ENCODE data around the gene SRR. TPM values are rescaled to one million over a fixed set of nuclear protein-coding genes. Genes with fewer than 3 reads are reported as not detected.

SRR gene
- total RNA-seq, 1 experiment from 2014 or later = 52.3 TPM

DNA sequence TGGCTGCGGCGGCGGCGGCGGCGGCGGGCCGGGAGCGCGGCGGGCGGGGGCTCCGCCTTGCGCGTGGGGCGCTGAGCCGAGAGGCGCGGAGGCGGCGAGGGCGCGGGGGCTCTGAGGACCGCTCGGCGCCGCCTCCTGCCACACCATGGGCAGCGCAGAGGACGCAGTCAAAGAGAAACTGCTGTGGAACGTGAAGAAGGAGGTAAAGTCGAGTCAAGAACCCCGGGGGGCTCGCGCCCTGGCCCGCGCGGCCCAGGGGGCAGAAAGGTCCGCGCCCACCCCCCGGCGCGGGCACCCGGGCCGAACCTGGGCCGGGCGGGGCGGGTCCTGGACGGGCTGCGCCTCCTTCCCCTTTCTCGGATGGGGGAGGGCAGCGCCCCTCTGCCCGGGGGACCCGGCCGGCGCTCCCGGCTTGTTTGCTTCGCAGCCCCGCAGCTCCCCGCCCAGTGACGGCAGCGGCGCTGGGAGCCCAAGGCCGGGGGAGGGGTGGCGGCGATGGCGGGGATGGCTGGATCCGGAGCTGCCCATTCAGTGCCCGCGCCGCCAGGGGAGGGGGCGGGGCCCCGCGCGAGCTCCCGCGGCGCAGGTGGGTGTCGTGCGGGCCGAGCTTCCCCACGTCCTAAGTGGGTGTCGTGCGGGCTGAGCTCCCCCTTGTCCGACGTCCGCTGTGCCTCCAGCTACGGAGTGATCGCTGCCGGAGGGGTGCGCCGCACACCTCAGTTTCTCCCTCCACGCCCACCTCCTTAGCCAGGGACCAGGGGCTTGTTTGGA is 34.0 kb downstream of the SRR start:
- CTCF ChIA-PET = interaction anchor here (0.6 to 3.1 kb wide), 4 partner anchors 8 to 388 kb away, joined by 3 to 33 read pairs (median 4); no protein-coding TSS in a partner anchor
- H2AFZ ChIP-seq = peak overlapping the region; percentile 91

DNA sequence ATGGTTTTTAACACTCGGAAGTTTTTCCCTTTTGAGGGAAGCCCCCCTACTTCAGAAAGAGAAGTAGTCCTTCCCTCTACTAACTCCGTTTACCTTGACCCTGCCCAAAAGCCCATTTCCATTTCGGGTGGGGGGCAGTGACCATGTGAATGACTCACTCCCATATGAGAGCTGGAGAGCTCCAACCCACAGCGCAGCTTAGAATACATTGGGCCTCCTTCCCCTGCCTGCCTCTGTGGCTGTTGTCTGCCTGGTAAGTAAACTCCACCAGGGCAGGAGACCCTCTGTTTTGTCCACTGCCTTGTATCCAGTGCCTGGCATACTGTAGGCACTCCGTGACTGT is 34.5 kb downstream of the SRR start:
- no peaks in the 10 kb centered on the region for H3K27me3 ChIP-seq (ENCODE audit: insufficient read depth, low read depth)
- peak overlapping the region; percentile 100 for H3K4me2 ChIP-seq
- no peaks in the 10 kb centered on the region for H4K20me1 ChIP-seq (ENCODE audit: insufficient read depth)
- CTCF ChIA-PET = interaction anchor here (0.6 to 3.1 kb wide), 4 partner anchors 8 to 387 kb away, joined by 3 to 33 read pairs (median 4); no protein-coding TSS in a partner anchor
- no peaks in the 10 kb centered on the region for H3K9me2 ChIP-seq (ENCODE audit: insufficient read depth)
- peaks cover 19% of the 10 kb centered on the region; the same call in 1 of the 2 replicates for H3F3A ChIP-seq (ENCODE audit: insufficient read depth, low read depth)
- H3K79me2 ChIP-seq (ENCODE audit: low read depth) = peaks cover 46% of the 10 kb centered on the region
- no peaks in the 10 kb centered on the region for H3K9me3 ChIP-seq (ENCODE audit: insufficient read depth, low read depth)
- peaks cover 20% of the 10 kb centered on the region; the same call in 1 of the 2 replicates for H3K4me1 ChIP-seq (replicated peaks; ENCODE audit: insufficient read depth)
- no peak for DNase-seq
- TF ChIP-seq EZH2 (IDR thresholded peaks at IDR 0.05; ENCODE audit: low read depth) = no peak
- TF ChIP-seq, protein P1, sequence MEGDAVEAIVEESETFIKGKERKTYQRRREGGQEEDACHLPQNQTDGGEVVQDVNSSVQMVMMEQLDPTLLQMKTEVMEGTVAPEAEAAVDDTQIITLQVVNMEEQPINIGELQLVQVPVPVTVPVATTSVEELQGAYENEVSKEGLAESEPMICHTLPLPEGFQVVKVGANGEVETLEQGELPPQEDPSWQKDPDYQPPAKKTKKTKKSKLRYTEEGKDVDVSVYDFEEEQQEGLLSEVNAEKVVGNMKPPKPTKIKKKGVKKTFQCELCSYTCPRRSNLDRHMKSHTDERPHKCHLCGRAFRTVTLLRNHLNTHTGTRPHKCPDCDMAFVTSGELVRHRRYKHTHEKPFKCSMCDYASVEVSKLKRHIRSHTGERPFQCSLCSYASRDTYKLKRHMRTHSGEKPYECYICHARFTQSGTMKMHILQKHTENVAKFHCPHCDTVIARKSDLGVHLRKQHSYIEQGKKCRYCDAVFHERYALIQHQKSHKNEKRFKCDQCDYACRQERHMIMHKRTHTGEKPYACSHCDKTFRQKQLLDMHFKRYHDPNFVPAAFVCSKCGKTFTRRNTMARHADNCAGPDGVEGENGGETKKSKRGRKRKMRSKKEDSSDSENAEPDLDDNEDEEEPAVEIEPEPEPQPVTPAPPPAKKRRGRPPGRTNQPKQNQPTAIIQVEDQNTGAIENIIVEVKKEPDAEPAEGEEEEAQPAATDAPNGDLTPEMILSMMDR (conservative IDR thresholded peaks at IDR 0.05) = no peak
- H3K4me3 ChIP-seq = peak overlapping the region; percentile 90
- intact Hi-C loops (cut with micrococcal nuclease; ENCODE audit: unreplicated experiment) = loop anchor here (1.0 kb wide), 2 partner anchors 8 to 21 kb away; no protein-coding TSS in a partner anchor
- H2AFZ ChIP-seq = peak overlapping the region; percentile 91
- POLR2A ChIA-PET (ENCODE audit: unreplicated experiment) = interaction anchor here (0.6 to 1.4 kb wide), 7 partner anchors 10 to 566 kb away, joined by 3 to 11 read pairs (median 4); partner anchors contain the start of genes SMG6 and SRR
- no peak overlapping the region; the same call in 1 of the 2 replicates for H3K27ac ChIP-seq
- BruUV-seq (replicated peaks) = TSS peak; percentile 22
- H3K36me3 ChIP-seq (ENCODE audit: low read depth) = peaks cover 22% of the 10 kb centered on the region

More for the DNA sequence above, 34.0 kb downstream of the SRR start:
- intact Hi-C loops (cut with micrococcal nuclease; ENCODE audit: unreplicated experiment) = loop anchor here (1.0 to 2.0 kb wide), 3 partner anchors 9 to 22 kb away; no protein-coding TSS in a partner anchor
- Histone ChIP-seq H3K27ac (no peak overlapping the region; the same call in 1 of the 2 replicates), H3F3A (ENCODE audit: insufficient read depth, low read depth) (peaks cover 19% of the 10 kb centered on the region; the same call in 1 of the 2 replicates), H3K4me2 (peak overlapping the region; percentile 100), H3K9me3 (ENCODE audit: insufficient read depth, low read depth) (no peaks in the 10 kb centered on the region), H3K9me2 (ENCODE audit: insufficient read depth) (no peaks in the 10 kb centered on the region), H3K4me1 (replicated peaks; ENCODE audit: insufficient read depth) (peaks cover 20% of the 10 kb centered on the region; the same call in 1 of the 2 replicates), H3K36me3 (ENCODE audit: low read depth) (peaks cover 27% of the 10 kb centered on the region), H4K20me1 (ENCODE audit: insufficient read depth) (no peaks in the 10 kb centered on the region), H3K79me2 (ENCODE audit: low read depth) (peaks cover 52% of the 10 kb centered on the region), H3K4me3 (peak overlapping the region; percentile 90), H3K27me3 (ENCODE audit: insufficient read depth, low read depth) (no peaks in the 10 kb centered on the region)
- DNase-seq = peak; percentile 53 to 78
- POLR2A ChIA-PET (ENCODE audit: unreplicated experiment) = interaction anchor here (0.6 to 1.4 kb wide), 7 partner anchors 10 to 565 kb away, joined by 3 to 11 read pairs (median 4); partner anchors contain the start of genes SMG6 and SRR
- TF ChIP-seq, protein P1 (conservative IDR thresholded peaks at IDR 0.05) = no peak
- TF ChIP-seq EZH2 (IDR thresholded peaks at IDR 0.05; ENCODE audit: low read depth) = no peak
- BruUV-seq (replicated peaks) = no TSS peak

DNA sequence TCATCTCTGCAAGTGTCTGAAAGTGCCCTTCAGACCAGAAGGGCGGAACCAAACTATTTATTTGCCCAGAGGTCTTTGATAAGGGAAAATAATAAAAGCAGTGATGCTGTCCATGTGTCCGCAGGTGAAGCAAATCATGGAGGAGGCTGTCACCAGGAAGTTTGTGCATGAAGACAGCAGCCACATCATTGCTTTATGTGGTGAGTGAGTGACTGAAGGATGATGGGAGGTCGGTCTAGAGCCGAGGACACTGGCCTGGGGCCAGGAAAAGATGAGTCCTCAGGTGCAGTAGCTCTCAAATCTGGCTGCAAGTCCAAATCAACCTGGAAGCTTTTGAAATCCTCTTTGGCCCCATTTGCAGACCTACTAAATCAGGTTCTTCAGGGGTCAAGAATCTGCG is 39.7 kb downstream of the SRR start:
- peaks cover 31% of the 10 kb centered on the region for H3K4me1 ChIP-seq (replicated peaks; ENCODE audit: insufficient read depth)
- H3K27ac ChIP-seq = no peak overlapping the region
- no peaks in the 10 kb centered on the region for H4K20me1 ChIP-seq (ENCODE audit: insufficient read depth)
- H3F3A ChIP-seq (ENCODE audit: insufficient read depth, low read depth) = peaks cover 38% of the 10 kb centered on the region
- peak in 1 of 2 experiments; percentile 29 for DNase-seq
- CTCF ChIA-PET = no interaction called here
- no peaks in the 10 kb centered on the region for H3K9me2 ChIP-seq (ENCODE audit: insufficient read depth)
- no peak overlapping the region for H2AFZ ChIP-seq
- no peak overlapping the region for H3K4me3 ChIP-seq
- no peaks in the 10 kb centered on the region for H3K36me3 ChIP-seq (ENCODE audit: low read depth)
- POLR2A ChIA-PET (ENCODE audit: unreplicated experiment) = no interaction called here
- TF ChIP-seq, protein P1 (conservative IDR thresholded peaks at IDR 0.05) = no peak
- TF ChIP-seq EZH2 (IDR thresholded peaks at IDR 0.05; ENCODE audit: low read depth) = no peak
- H3K27me3 ChIP-seq (ENCODE audit: insufficient read depth, low read depth) = no peaks in the 10 kb centered on the region
- BruUV-seq (replicated peaks) = no TSS peak
- H3K79me2 ChIP-seq (ENCODE audit: low read depth) = peaks cover 6% of the 10 kb centered on the region
- no peaks in the 10 kb centered on the region for H3K9me3 ChIP-seq (ENCODE audit: insufficient read depth, low read depth)
- intact Hi-C loops (cut with micrococcal nuclease; ENCODE audit: unreplicated experiment) = no loop called here
- H3K4me2 ChIP-seq = no peak overlapping the region
